Smooth muscle cell (in vitro differentiated cells): ENCODE results near the gene SYT2. TPM values are rescaled to one million over a fixed set of nuclear protein-coding genes. Genes with fewer than 3 reads are reported as not detected.
"Not testable (repeated sequence)": the region's sequence is repeated elsewhere in the genome, so short reads cannot be mapped to it uniquely, and the experiment has no call there.

Experiments used
- DNase-seq: peaks from one replicate; lab custom pipeline; 2025; ENCODE audit not compliant: unreplicated experiment; lab: John Stamatoyannopoulos, UW
- H2AFZ ChIP-seq: fragments of 200-600 bp; sonication (generic); 2 replicates; pipeline ENCODE4 v1.6.0; 2016; ENCODE audit warnings: antibody characterized with exemption, low read depth, mild to moderate bottlenecking
- H3F3A ChIP-seq: fragments of 200-600 bp; sonication (generic); 2 replicates; pipeline ENCODE4 v1.6.0; 2017; ENCODE audit warnings: antibody characterized with exemption, low read depth
- H3K27ac ChIP-seq: fragments of 200-600 bp; sonication (generic); 2 replicates; pipeline ENCODE4 v1.5.1; 2016; ENCODE audit warnings: low read depth, mild to moderate bottlenecking
- H3K27me3 ChIP-seq: fragments of 200-600 bp; sonication (generic); 2 replicates; pipeline ENCODE4 v1.6.1; 2016; ENCODE audit warnings: low read depth, mild to moderate bottlenecking
- H3K36me3 ChIP-seq: fragments of 200-600 bp; sonication (generic); 2 replicates; pipeline ENCODE4 v1.5.1; 2016; ENCODE audit warnings: low read depth
- H3K4me1 ChIP-seq: fragments of 200-600 bp; sonication (generic); 2 replicates; pipeline ENCODE4 v1.5.1; 2016; ENCODE audit warnings: low read depth
- H3K4me2 ChIP-seq: fragments of 200-600 bp; sonication (generic); 2 replicates; pipeline ENCODE4 v1.6.0; 2016; ENCODE audit warnings: mild to moderate bottlenecking
- H3K4me3 ChIP-seq: fragments of 200-600 bp; sonication (generic); 2 replicates; pipeline ENCODE4 v1.5.1; 2016; ENCODE audit warnings: mild to moderate bottlenecking
- H3K79me2 ChIP-seq: fragments of 200-600 bp; sonication (generic); 2 replicates; pipeline ENCODE4 v1.6.0; 2016; ENCODE audit warnings: low read depth, mild to moderate bottlenecking
- H3K9ac ChIP-seq: fragments of 200-600 bp; sonication (generic); 2 replicates; pipeline ENCODE4 v1.6.0; 2016; ENCODE audit warnings: low read depth
- H3K9me3 ChIP-seq: fragments of 200-600 bp; sonication (generic); replicated peaks from 2 replicates; pipeline ENCODE4 v1.5.1; 2016; ENCODE audit warnings: low read depth
- H4K20me1 ChIP-seq: fragments of 200-600 bp; sonication (generic); 2 replicates; pipeline ENCODE4 v1.6.0; 2016; ENCODE audit warnings: low read depth
- WGBS: methylation state at CpG from one replicate; pipeline ENCODE4 v1.1.7; 2016; ENCODE audit warnings: low lambda C conversion rate; 5-methylcytosine and 5-hydroxymethylcytosine counted together
- polyA plus RNA-seq: library from polyadenylated mRNA; unstranded; fragments of >200 nt; fragmentation: Nextera tagmentation; extraction: Ambion mirVana; gene quantifications from 2 replicates; pipeline ENCODE4 v1.2.1, GENCODE V29; 2016
- total RNA-seq: library from RNA; depleted of rRNA; stranded (reverse); fragments of >200 nt; gene quantifications from 2 replicates; pipeline ENCODE4 v1.2.3, GENCODE V29; 2014
- TF ChIP-seq, protein P1 (sequence below): fragments of 200-600 bp; sonication (generic); IDR thresholded peaks from 2 replicates; pipeline ENCODE4 v1.5.1; 2017; ENCODE audit warnings: borderline replicate concordance, mild to moderate bottlenecking, antibody characterized with exemption; ENCODE audit not compliant: insufficient read depth, poor library complexity, severe bottlenecking

SYT2 gene
- total and polyA plus RNA-seq, 2 experiments from 2014 or later: not detected

DNA sequence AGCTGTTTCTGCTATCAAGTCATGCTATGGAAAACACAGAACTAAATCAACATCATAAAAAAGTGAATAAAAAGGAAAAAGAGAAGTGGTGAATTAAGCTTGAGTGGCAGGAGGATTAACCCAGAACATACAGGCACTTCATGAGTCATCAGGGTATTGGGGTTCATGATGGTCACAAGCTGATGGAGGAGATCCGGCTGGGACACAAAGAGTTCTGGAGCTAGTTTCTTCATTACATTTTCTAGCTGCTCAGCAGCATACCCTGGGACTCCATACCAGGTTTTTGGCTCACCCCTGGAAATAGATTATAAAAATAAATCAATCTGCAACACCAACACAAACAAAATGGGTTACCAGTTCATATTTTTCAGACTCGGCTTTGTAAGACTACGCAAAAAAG lies 42.5 kb upstream of the SYT2 start:
- Histone ChIP-seq H3K36me3 (peaks cover 64% of the 10 kb centered on the region), H2AFZ (no peak overlapping the region)

GRCh38 chr1:202750761-202751160 lies 40.5 kb upstream of the SYT2 start:
- no peaks in the 10 kb centered on the region for H3F3A ChIP-seq
- peaks cover 59% of the 10 kb centered on the region for H3K36me3 ChIP-seq
- no peak overlapping the region for H3K9ac ChIP-seq
- H3K27ac ChIP-seq: no peak overlapping the region
- H3K4me2 ChIP-seq: no peak overlapping the region
- H3K9me3 ChIP-seq: no peaks in the 10 kb centered on the region
- peaks cover 13% of the 10 kb centered on the region for H3K79me2 ChIP-seq
- no peaks in the 10 kb centered on the region for H3K4me1 ChIP-seq
- H4K20me1 ChIP-seq: peaks cover 91% of the 10 kb centered on the region
- no peak overlapping the region for H3K4me3 ChIP-seq
- WGBS: 95% methylated on average over 1 of the region's 1 CpG
- no peak overlapping the region for H2AFZ ChIP-seq
- H3K27me3 ChIP-seq: no peaks in the 10 kb centered on the region
- TF ChIP-seq, protein P1, sequence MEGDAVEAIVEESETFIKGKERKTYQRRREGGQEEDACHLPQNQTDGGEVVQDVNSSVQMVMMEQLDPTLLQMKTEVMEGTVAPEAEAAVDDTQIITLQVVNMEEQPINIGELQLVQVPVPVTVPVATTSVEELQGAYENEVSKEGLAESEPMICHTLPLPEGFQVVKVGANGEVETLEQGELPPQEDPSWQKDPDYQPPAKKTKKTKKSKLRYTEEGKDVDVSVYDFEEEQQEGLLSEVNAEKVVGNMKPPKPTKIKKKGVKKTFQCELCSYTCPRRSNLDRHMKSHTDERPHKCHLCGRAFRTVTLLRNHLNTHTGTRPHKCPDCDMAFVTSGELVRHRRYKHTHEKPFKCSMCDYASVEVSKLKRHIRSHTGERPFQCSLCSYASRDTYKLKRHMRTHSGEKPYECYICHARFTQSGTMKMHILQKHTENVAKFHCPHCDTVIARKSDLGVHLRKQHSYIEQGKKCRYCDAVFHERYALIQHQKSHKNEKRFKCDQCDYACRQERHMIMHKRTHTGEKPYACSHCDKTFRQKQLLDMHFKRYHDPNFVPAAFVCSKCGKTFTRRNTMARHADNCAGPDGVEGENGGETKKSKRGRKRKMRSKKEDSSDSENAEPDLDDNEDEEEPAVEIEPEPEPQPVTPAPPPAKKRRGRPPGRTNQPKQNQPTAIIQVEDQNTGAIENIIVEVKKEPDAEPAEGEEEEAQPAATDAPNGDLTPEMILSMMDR: no peak
- DNase-seq: no peak

More for the DNA sequence above, 42.5 kb upstream of the SYT2 start:
- Histone ChIP-seq H4K20me1 (peaks cover 91% of the 10 kb centered on the region), H3K27ac (no peak overlapping the region), H3K9me3 (no peaks in the 10 kb centered on the region), H3K79me2 (peaks cover 8% of the 10 kb centered on the region), H3K27me3 (no peaks in the 10 kb centered on the region), H3F3A (peaks cover 5% of the 10 kb centered on the region), H3K4me3 (no peak overlapping the region), H3K4me1 (no peaks in the 10 kb centered on the region), H3K4me2 (no peak overlapping the region), H3K9ac (no peak overlapping the region)
- TF ChIP-seq, protein P1: no peak
- WGBS: 66% methylated on average over 3 of the region's 3 CpGs
- DNase-seq: no peak

DNA sequence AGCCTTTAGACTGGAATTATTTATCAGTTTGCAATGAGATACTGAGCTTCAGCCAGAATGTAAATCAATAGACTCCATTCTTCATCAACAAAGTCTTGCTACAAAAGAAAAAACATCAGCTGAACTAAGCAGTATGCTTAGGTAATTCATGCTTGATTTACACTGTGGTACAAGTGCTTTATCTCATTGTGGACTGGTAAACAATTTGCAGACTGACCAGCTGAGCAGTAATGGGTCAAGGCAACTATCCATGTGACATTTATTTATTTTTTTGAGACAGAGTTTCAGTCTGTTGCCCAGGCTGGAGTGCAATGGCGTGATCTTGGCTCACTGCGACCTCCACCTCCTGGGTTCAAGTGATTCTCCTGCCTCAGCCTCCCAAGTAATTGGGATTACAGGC lies 39.8 kb upstream of the SYT2 start:
- H3K27me3 ChIP-seq: no peaks in the 10 kb centered on the region
- peaks cover 91% of the 10 kb centered on the region for H4K20me1 ChIP-seq
- no peaks in the 10 kb centered on the region for H3F3A ChIP-seq
- no peak overlapping the region for H3K4me2 ChIP-seq
- peaks cover 13% of the 10 kb centered on the region for H3K79me2 ChIP-seq
- TF ChIP-seq, protein P1: no peak
- H2AFZ ChIP-seq: no peak overlapping the region
- H3K27ac ChIP-seq: no peak overlapping the region
- no peak overlapping the region for H3K9ac ChIP-seq
- DNase-seq: no peak
- H3K36me3 ChIP-seq: peaks cover 58% of the 10 kb centered on the region
- WGBS: 100% methylated on average over 2 of the region's 2 CpGs
- H3K4me3 ChIP-seq: no peak overlapping the region
- H3K4me1 ChIP-seq: no peaks in the 10 kb centered on the region
- no peaks in the 10 kb centered on the region for H3K9me3 ChIP-seq

GRCh38 chr1:202745323-202745888 lies 35.2 kb upstream of the SYT2 start:
- no peak overlapping the region for H2AFZ ChIP-seq
- H3K9ac ChIP-seq: no peak overlapping the region
- 97% methylated on average over 3 of the region's 3 CpGs for WGBS
- peaks cover 90% of the 10 kb centered on the region for H4K20me1 ChIP-seq
- no peak overlapping the region for H3K4me2 ChIP-seq
- H3K27me3 ChIP-seq: no peaks in the 10 kb centered on the region
- H3F3A ChIP-seq: no peaks in the 10 kb centered on the region
- peaks cover 16% of the 10 kb centered on the region for H3K79me2 ChIP-seq
- H3K27ac ChIP-seq: no peak overlapping the region
- H3K36me3 ChIP-seq: peaks cover 74% of the 10 kb centered on the region
- TF ChIP-seq, protein P1: no peak
- H3K4me3 ChIP-seq: no peak overlapping the region
- no peaks in the 10 kb centered on the region for H3K4me1 ChIP-seq
- no peaks in the 10 kb centered on the region for H3K9me3 ChIP-seq
- no peak for DNase-seq

- not testable (repeated sequence) for H3F3A ChIP-seq, H3K4me1 ChIP-seq, H3K9ac ChIP-seq, H2AFZ ChIP-seq, H3K9me3 ChIP-seq, DNase-seq, H3K27ac ChIP-seq, H3K27me3 ChIP-seq, H3K4me3 ChIP-seq, H3K4me2 ChIP-seq
- WGBS: 100% methylated on average over 3 of the region's 3 CpGs
- H3K79me2 ChIP-seq: peaks cover 16% of the 10 kb centered on the region
- peaks cover 71% of the 10 kb centered on the region for H3K36me3 ChIP-seq
- H4K20me1 ChIP-seq: peaks cover 84% of the 10 kb centered on the region
Observed at GRCh38 chr1:202744770-202745169, 34.5 kb upstream of the SYT2 start.
